Thymus (tissue), 11 donors: Measurements from ENCODE around the gene NCOA6. TPM values are rescaled to one million over a fixed set of nuclear protein-coding genes. Genes with fewer than 3 reads are reported as not detected.

Experiments
- DNase-seq, 9 donors: peaks; one replicate each; pipeline ENCODE4 v3.0.0-alpha.2; 2013; ENCODE audit warnings: low spot score in 9 of 9, low read depth in 6 of 9, missing footprints in 1 of 9
- H3K27ac ChIP-seq, 2 donors: one replicate each; pipeline ENCODE4 v1.5.1; 2013; ENCODE audit warnings: control low read depth in 1 of 2, low read depth in 1 of 2, low read length in 1 of 2, mild to moderate bottlenecking in 1 of 2, moderate library complexity in 1 of 2
- H3K27me3 ChIP-seq, 2 donors: one replicate each; pipeline ENCODE4 v1.5.1; 2013; ENCODE audit warnings: low read length in 1 of 2; ENCODE audit not compliant: control insufficient read depth in 2 of 2, insufficient read depth in 1 of 2
- H3K36me3 ChIP-seq, 2 donors: one replicate each; pipeline ENCODE4 v1.5.1; 2013; ENCODE audit warnings: low read length in 1 of 2, mild to moderate bottlenecking in 1 of 2, moderate library complexity in 1 of 2; ENCODE audit not compliant: control insufficient read depth in 2 of 2, insufficient read depth in 2 of 2
- H3K4me1 ChIP-seq, 2 donors: one replicate each; pipeline ENCODE4 v1.5.1; 2013; ENCODE audit warnings: low read length in 2 of 2; ENCODE audit not compliant: control insufficient read depth in 2 of 2, insufficient read depth in 2 of 2
- H3K4me3 ChIP-seq, 2 donors: one replicate each; pipeline ENCODE4 v1.5.1; 2013; ENCODE audit warnings: low read length in 2 of 2, control low read depth in 1 of 2, mild to moderate bottlenecking in 1 of 2
- H3K9me3 ChIP-seq, 2 donors: one replicate each; pipeline ENCODE4 v1.5.1; 2013; ENCODE audit warnings: low read length in 1 of 2, mild to moderate bottlenecking in 1 of 2; ENCODE audit not compliant: control insufficient read depth in 2 of 2, insufficient read depth in 1 of 2
- WGBS: extraction: QIAGEN DNeasy Blood & Tissue Kit; methylation state at CpG from one replicate; pipeline ENCODE4 v1.1.7; 2013; 5-methylcytosine and 5-hydroxymethylcytosine counted together
- polyA plus RNA-seq: library from polyadenylated mRNA; stranded (reverse); fragments of 200-250 nt; gene quantifications from one replicate; pipeline ENCODE4 v1.2.3, GENCODE V29; 2013
- total RNA-seq: library from RNA; stranded (reverse); fragments of 120-200 nt; gene quantifications from one replicate; pipeline ENCODE4 v1.2.4, GENCODE V29; 2013
- donor health status: healthy.

The NCOA6 gene
- total and polyA plus RNA-seq, 2 donors = 9.1 to 35.6 TPM

- Histone ChIP-seq H3K27me3 (peaks cover 0 to 13% of the 10 kb centered on the region in 2 donors), H3K4me1 (peaks cover 0 to 5% of the 10 kb centered on the region in 2 donors), H3K4me3 (no peak overlapping the region), H3K27ac (no peak overlapping the region), H3K36me3 (peaks cover 0 to 22% of the 10 kb centered on the region in 2 donors), H3K9me3 (no peaks in the 10 kb centered on the region)
- WGBS = 92% methylated on average over 32 of the region's 32 CpGs
- DNase-seq = no peak
Measured at GRCh38 chr20:34863421-34863965, 38.0 kb upstream of the NCOA6 start.

- no peak for DNase-seq
- WGBS = 97% methylated on average over 12 of the region's 12 CpGs
- peaks cover 0 to 5% of the 10 kb centered on the region in 2 donors for H3K4me1 ChIP-seq
- H3K27ac ChIP-seq = no peak overlapping the region
- H3K27me3 ChIP-seq = peaks cover 0 to 13% of the 10 kb centered on the region in 2 donors
- no peak overlapping the region for H3K4me3 ChIP-seq
- peaks cover 0 to 30% of the 10 kb centered on the region in 2 donors for H3K36me3 ChIP-seq
- H3K9me3 ChIP-seq = no peaks in the 10 kb centered on the region
Measured at GRCh38 chr20:34862724-34863123, 37.3 kb upstream of the NCOA6 start.

GRCh38 chr20:34861386-34862084 is 36.1 kb upstream of the NCOA6 start:
- H3K36me3 ChIP-seq = peaks cover 0 to 32% of the 10 kb centered on the region in 2 donors
- DNase-seq = no peak

GRCh38 chr20:34859826-34860545 is 34.5 kb upstream of the NCOA6 start:
- no peak for DNase-seq
- WGBS = 96% methylated on average over 9 of the region's 9 CpGs
- Histone ChIP-seq H3K4me3 (no peak overlapping the region), H3K4me1 (peaks cover 0 to 5% of the 10 kb centered on the region in 2 donors), H3K36me3 (peaks cover 0 to 41% of the 10 kb centered on the region in 2 donors), H3K27me3 (peaks cover 0 to 13% of the 10 kb centered on the region in 2 donors), H3K27ac (no peak overlapping the region), H3K9me3 (no peaks in the 10 kb centered on the region)

More at GRCh38 chr20:34861386-34862084, 36.1 kb upstream of the NCOA6 start:
- Histone ChIP-seq H3K27ac (no peak overlapping the region), H3K4me3 (no peak overlapping the region), H3K4me1 (peaks cover 0 to 5% of the 10 kb centered on the region in 2 donors), H3K9me3 (no peaks in the 10 kb centered on the region), H3K27me3 (peaks cover 0 to 13% of the 10 kb centered on the region in 2 donors)
- WGBS = 95% methylated on average over 7 of the region's 7 CpGs

- peaks cover 0 to 41% of the 10 kb centered on the region in 2 donors for H3K36me3 ChIP-seq
- no peak for DNase-seq
- H3K27me3 ChIP-seq = peaks cover 0 to 13% of the 10 kb centered on the region in 2 donors
- WGBS = 97% methylated on average over 26 of the region's 26 CpGs
- H3K27ac ChIP-seq = no peak overlapping the region
- peaks cover 0 to 5% of the 10 kb centered on the region in 2 donors for H3K4me1 ChIP-seq
- no peak overlapping the region for H3K4me3 ChIP-seq
- no peaks in the 10 kb centered on the region for H3K9me3 ChIP-seq
Measured at GRCh38 chr20:34859367-34859766, 33.9 kb upstream of the NCOA6 start.

- Histone ChIP-seq H3K36me3 (peaks cover 12 to 35% of the 10 kb centered on the region in 2 donors), H3K9me3 (no peaks in the 10 kb centered on the region)
- WGBS = 94% methylated on average over 4 of the region's 4 CpGs
Measured at GRCh38 chr20:34852298-34852697, 26.8 kb upstream of the NCOA6 start.

GRCh38 chr20:34850969-34851368 is 25.5 kb upstream of the NCOA6 start:
- H3K4me3 ChIP-seq = no peak overlapping the region
- H3K27ac ChIP-seq = no peak overlapping the region
- 98% methylated on average over 14 of the region's 14 CpGs for WGBS
- H3K4me1 ChIP-seq = no peaks in the 10 kb centered on the region
- H3K27me3 ChIP-seq = no peaks in the 10 kb centered on the region
- peaks cover 12 to 27% of the 10 kb centered on the region in 2 donors for H3K36me3 ChIP-seq
- H3K9me3 ChIP-seq = no peaks in the 10 kb centered on the region
- DNase-seq = no peak

More at GRCh38 chr20:34852298-34852697, 26.8 kb upstream of the NCOA6 start:
- H3K27me3 ChIP-seq = no peaks in the 10 kb centered on the region
- no peak for DNase-seq
- H3K4me3 ChIP-seq = no peak overlapping the region
- no peak overlapping the region for H3K27ac ChIP-seq
- H3K4me1 ChIP-seq = no peaks in the 10 kb centered on the region

GRCh38 chr20:34849778-34850177 is 24.3 kb upstream of the NCOA6 start:
- Histone ChIP-seq H3K9me3 (no peaks in the 10 kb centered on the region), H3K27ac (no peak overlapping the region), H3K27me3 (no peaks in the 10 kb centered on the region), H3K4me1 (no peaks in the 10 kb centered on the region), H3K4me3 (no peak overlapping the region), H3K36me3 (peaks cover 12 to 29% of the 10 kb centered on the region in 2 donors)
- no peak for DNase-seq
- 87% methylated on average over 9 of the region's 9 CpGs for WGBS

GRCh38 chr20:34848597-34848996 is 23.1 kb upstream of the NCOA6 start:
- no peaks in the 10 kb centered on the region for H3K4me1 ChIP-seq
- WGBS = 98% methylated on average over 5 of the region's 5 CpGs
- no peaks in the 10 kb centered on the region for H3K9me3 ChIP-seq
- H3K36me3 ChIP-seq = peaks cover 12 to 26% of the 10 kb centered on the region in 2 donors
- no peak overlapping the region for H3K4me3 ChIP-seq
- H3K27me3 ChIP-seq = no peaks in the 10 kb centered on the region
- DNase-seq = no peak
- no peak overlapping the region for H3K27ac ChIP-seq
